ENCODE results near the gene TRPM4. TPM values are rescaled to one million over a fixed set of nuclear protein-coding genes. Genes with fewer than 3 reads are reported as not detected.

The TRPM4 gene
- total and polyA plus RNA-seq, 2 donors (not counting 3 experiments of a cell fraction or from before 2014, with no cell fraction given) = 17.6 to 38.9 TPM

DNA sequence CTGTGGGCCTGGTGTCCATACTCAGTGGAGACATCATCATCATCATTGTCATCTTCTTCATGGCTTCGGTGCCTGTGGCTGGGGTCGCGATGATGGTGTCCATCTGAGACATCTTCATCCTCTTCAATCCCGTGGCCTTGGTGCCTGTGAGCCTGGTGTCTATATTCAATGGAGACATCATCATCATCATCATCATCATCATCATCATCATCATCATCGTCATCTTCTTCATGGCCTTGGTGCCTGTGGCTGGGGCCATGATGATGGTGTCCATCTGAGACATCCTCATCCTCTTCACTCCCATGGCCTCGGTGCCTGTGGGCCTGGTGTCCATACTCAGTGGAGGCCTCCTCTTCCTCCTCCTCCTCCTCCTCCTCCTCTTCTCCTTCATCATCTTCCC lies 3.3 kb upstream of the TRPM4 start:
- Histone ChIP-seq H3K4me2 (ENCODE audit: insufficient read depth, low read length) (no peak overlapping the region), H3K9me3 (replicated peaks; ENCODE audit: control insufficient read depth, insufficient read depth, low read length) (no peaks in the 10 kb centered on the region), H3K27me3 (ENCODE audit: control insufficient read depth in 2 of 2, insufficient read depth in 2 of 2, low read length in 2 of 2) (peaks cover 0 to 4% of the 10 kb centered on the region in 2 experiments), H3K4me3 (replicated peaks in 1 of 3; ENCODE audit: insufficient read depth in 1 of 3, low read depth in 1 of 3, low read length in 3 of 3) (no peak overlapping the region), H3K9me1 (replicated peaks; ENCODE audit: control insufficient read depth, extremely low read depth, insufficient read depth, low read length) (no peaks in the 10 kb centered on the region), H3K4me1 (ENCODE audit: control insufficient read depth, extremely low read depth, insufficient read depth, low read length) (peaks cover 20% of the 10 kb centered on the region), H3K36me3 (ENCODE audit: control insufficient read depth in 2 of 2, extremely low read depth in 1 of 2, insufficient read depth in 2 of 2, low read length in 2 of 2) (no peaks in the 10 kb centered on the region), H3K79me2 (ENCODE audit: control insufficient read depth, insufficient read depth, low read length) (no peaks in the 10 kb centered on the region), H2AFZ (ENCODE audit: low read depth, low read length) (no peak overlapping the region), H3K27ac (ENCODE audit: insufficient read depth, low read depth, low read length) (no peak overlapping the region), H4K20me1 (replicated peaks; ENCODE audit: control insufficient read depth, extremely low read depth, insufficient read depth, low read length) (no peaks in the 10 kb centered on the region), H3K9ac (replicated peaks; ENCODE audit: extremely low read depth, insufficient read depth, low read length) (no peak overlapping the region)
- POLR2A ChIA-PET = no interaction called here
- no peak for TF ChIP-seq POLR2A (IDR thresholded peaks at IDR 0.05; ENCODE audit: low read depth, low read length)
- no peak for TF ChIP-seq JUN (IDR thresholded peaks at IDR 0.05; ENCODE audit: borderline replicate concordance, insufficient read depth, insufficient read length, low read depth)
- no peak for TF ChIP-seq POLR2AphosphoS5 (IDR thresholded peaks at IDR 0.05; ENCODE audit: insufficient read depth, low read depth, low read length)
- TF ChIP-seq MAX (IDR thresholded peaks at IDR 0.05; ENCODE audit: insufficient read depth, insufficient read length) = no peak
- no peak for TF ChIP-seq GATA2 (IDR thresholded peaks at IDR 0.05; ENCODE audit: insufficient read depth, insufficient read length, low read depth, low read length)
- TF ChIP-seq EZH2 (IDR thresholded peaks at IDR 0.05; ENCODE audit: borderline replicate concordance, low read depth, low read length, severe bottlenecking) = no peak
- TF ChIP-seq FOS (IDR thresholded peaks at IDR 0.05; ENCODE audit: borderline replicate concordance, insufficient read depth, low read length) = no peak
- TF ChIP-seq MYC (IDR thresholded peaks at IDR 0.05; ENCODE audit: low read depth, low read length) = no peak
- no peak for TF ChIP-seq CTCF (IDR thresholded peaks at IDR 0.05; ENCODE audit: extremely low read depth in 1 of 2, insufficient read depth in 1 of 2, low read depth in 1 of 2, low read length in 2 of 2)
- no peak for FAIRE-seq
- CTCF ChIA-PET = no interaction called here
- intact Hi-C loops (cut with micrococcal nuclease) (loop anchor here (10.0 kb wide), 1 partner anchor 159 kb away; the partner anchor contains the start of genes GYS1 and RUVBL2), dilution Hi-C loops (cut with MboI; ENCODE audit: extremely low pct_ligation_motif_present, low sequenced_read_pairs) (no loop called here)
- no TSS peak for BruUV-seq (replicated peaks)
- no peak for DNase-seq (ENCODE audit: low read depth, low spot score)

Measured in endothelial cell of umbilical vein (primary cell).